SK-N-MC (cell line): ENCODE data around the gene TMEM161A.
"Not testable (repeated sequence)": the region's sequence is repeated elsewhere in the genome, so short reads cannot be mapped to it uniquely, and the experiment has no call there.

Experiments used
- EZH2 ChIP-seq: fragments of 200-600 bp; sonication (generic); IDR thresholded peaks from one replicate; pipeline ENCODE4 v1.6.1; 2017; ENCODE audit warnings: antibody characterized with exemption
- FOXP2 ChIP-seq: optimal IDR thresholded peaks from 2 replicates; pipeline ENCODE3; 2011; ENCODE audit warnings: mild to moderate bottlenecking, moderate library complexity; ENCODE audit not compliant: insufficient read depth; ENCODE audit errors: extremely low read length, control extremely low read depth
- POLR2AphosphoS5 ChIP-seq: IDR thresholded peaks from 2 replicates; pipeline ENCODE4 v1.6.1; 2012; ENCODE audit warnings: mild to moderate bottlenecking, low read depth, low read length, borderline replicate concordance

- TF ChIP-seq POLR2AphosphoS5, EZH2, FOXP2: not testable (repeated sequence)
These were observed 2.6 kb downstream of the TMEM161A start for GRCh38 chr19:19135713-19136112.
